Endothelial cell (in vitro differentiated cells): ENCODE results near the gene CIBAR2. TPM values are rescaled to one million over a fixed set of nuclear protein-coding genes. Genes with fewer than 3 reads are reported as not detected.

Experiments
- DNase-seq: peaks from one replicate; pipeline ENCODE4 v3.0.0; 2021; ENCODE audit warnings: low spot score
- H3K27ac Mint-ChIP-seq: one replicate; pipeline ENCODE4 v1.8.0; 2021; ENCODE audit warnings: mixed read lengths, inconsistent platforms; ENCODE audit not compliant: unreplicated experiment
- H3K27me3 Mint-ChIP-seq: one replicate; pipeline ENCODE4 v1.8.0; 2021; ENCODE audit warnings: mild to moderate bottlenecking, moderate library complexity, mixed read lengths, inconsistent platforms; ENCODE audit not compliant: unreplicated experiment
- H3K36me3 Mint-ChIP-seq: one replicate; pipeline ENCODE4 v1.8.0; 2021; ENCODE audit warnings: mild to moderate bottlenecking, low read depth, mixed read lengths, inconsistent platforms; ENCODE audit not compliant: unreplicated experiment
- H3K4me1 Mint-ChIP-seq: one replicate; pipeline ENCODE4 v1.8.0; 2021; ENCODE audit warnings: mild to moderate bottlenecking, mixed read lengths, inconsistent platforms; ENCODE audit not compliant: unreplicated experiment
- H3K4me3 Mint-ChIP-seq: one replicate; pipeline ENCODE4 v1.8.0; 2021; ENCODE audit warnings: mild to moderate bottlenecking, mixed read lengths, inconsistent platforms; ENCODE audit not compliant: unreplicated experiment
- H3K9me3 Mint-ChIP-seq: one replicate; pipeline ENCODE4 v1.8.0; 2021; ENCODE audit warnings: mixed read lengths, inconsistent platforms; ENCODE audit not compliant: unreplicated experiment
- CTCF ChIP-seq: fragments of 200-600 bp; sonication (generic); IDR thresholded peaks from one replicate; pipeline ENCODE4 v1.5.0; 2021; ENCODE audit warnings: antibody characterized with exemption; ENCODE audit not compliant: unreplicated experiment
- total RNA-seq: library from RNA; stranded (reverse); fragmentation: NEBNext Ultra II Directional; extraction: Animal tissue kit (Norgen Biotek cat#: 25700); gene quantifications from one replicate; pipeline ENCODE4 v1.2.1, GENCODE V29; 2021; ENCODE audit not compliant: unreplicated experiment

The CIBAR2 gene
- total RNA-seq, 1 donor from 2014 or later = not detected

GRCh38 chr16:85078952-85079351 is 33.3 kb downstream of the CIBAR2 start:
- peaks cover 19% of the 10 kb centered on the region for H3K4me1 Mint-ChIP-seq
- no peak overlapping the region for H3K4me3 Mint-ChIP-seq
- no peak for DNase-seq
- no peak for TF ChIP-seq CTCF
- H3K9me3 Mint-ChIP-seq = no peaks in the 10 kb centered on the region
- H3K27ac Mint-ChIP-seq = no peak overlapping the region
- H3K36me3 Mint-ChIP-seq = peaks cover 6% of the 10 kb centered on the region
- H3K27me3 Mint-ChIP-seq = peaks cover 14% of the 10 kb centered on the region

- Mint-ChIP-seq H3K4me1 (peaks cover 14% of the 10 kb centered on the region), H3K36me3 (peaks cover 6% of the 10 kb centered on the region), H3K9me3 (no peaks in the 10 kb centered on the region), H3K27ac (no peak overlapping the region), H3K27me3 (peaks cover 11% of the 10 kb centered on the region), H3K4me3 (peak overlapping the region; percentile 16)
- no peak for TF ChIP-seq CTCF
- no peak for DNase-seq
Observed at GRCh38 chr16:85078226-85078625, 34.0 kb downstream of the CIBAR2 start.

- Mint-ChIP-seq H3K9me3 (no peaks in the 10 kb centered on the region), H3K27me3 (peaks cover 9% of the 10 kb centered on the region), H3K27ac (no peak overlapping the region), H3K4me3 (no peak overlapping the region), H3K36me3 (peaks cover 6% of the 10 kb centered on the region), H3K4me1 (peaks cover 12% of the 10 kb centered on the region)
- no peak for DNase-seq
- no peak for TF ChIP-seq CTCF
Observed at GRCh38 chr16:85077576-85078125, 34.6 kb downstream of the CIBAR2 start.

DNA sequence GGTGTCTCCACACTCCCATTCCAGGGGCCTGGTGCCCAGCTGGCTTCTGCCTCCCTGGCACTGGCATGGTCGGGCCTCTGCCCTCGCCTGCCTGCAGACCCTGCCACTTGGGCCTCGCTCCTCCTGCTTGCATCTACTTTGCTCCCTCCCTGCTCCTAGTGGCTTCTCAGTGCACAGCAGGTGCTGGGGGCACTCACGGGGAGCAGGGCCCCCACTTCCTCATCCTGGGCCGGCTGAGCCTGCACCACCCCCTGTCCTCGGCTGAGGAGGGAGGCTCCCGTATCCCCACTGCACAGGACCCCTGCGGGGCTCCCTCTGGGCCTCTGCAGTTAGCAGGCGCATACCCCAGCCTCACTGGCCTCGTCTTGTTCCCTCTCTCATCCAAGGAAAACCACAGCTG is 35.2 kb downstream of the CIBAR2 start:
- Mint-ChIP-seq H3K9me3 (no peaks in the 10 kb centered on the region), H3K4me3 (no peak overlapping the region), H3K36me3 (peaks cover 6% of the 10 kb centered on the region), H3K27ac (no peak overlapping the region), H3K27me3 (peaks cover 7% of the 10 kb centered on the region), H3K4me1 (peaks cover 9% of the 10 kb centered on the region)
- DNase-seq = no peak
- no peak for TF ChIP-seq CTCF

GRCh38 chr16:85075236-85075924 is 36.9 kb downstream of the CIBAR2 start:
- Mint-ChIP-seq H3K4me3 (no peak overlapping the region), H3K27me3 (peaks cover 5% of the 10 kb centered on the region), H3K36me3 (peaks cover 6% of the 10 kb centered on the region), H3K27ac (no peak overlapping the region), H3K4me1 (peaks cover 9% of the 10 kb centered on the region), H3K9me3 (no peaks in the 10 kb centered on the region)
- no peak for TF ChIP-seq CTCF
- no peak for DNase-seq
